RWPE1 (cell line): Measurements from ENCODE around the gene PHLDA1.

ENCODE experiments used
- CTCF ChIA-PET: fragments of 350-600 bp; sonication (Branson Sonifier 250); formaldehyde crosslinking; extraction: SDS; loops from one replicate; lab custom pipeline; 2021; lab: Yijun Ruan, JAX
- POLR2A ChIA-PET: fragments of 400-600 bp; formaldehyde crosslinking; extraction: SDS; loops from one replicate; lab custom pipeline; 2020; ENCODE audit warnings: antibody characterized with exemption; ENCODE audit not compliant: low non-redundant PET; lab: Yijun Ruan, JAX
- DNase-seq: peaks from one replicate; pipeline ENCODE4 v3.0.0; 2012; ENCODE audit warnings: low spot score
- H3K27ac ChIP-seq: fragments of 450-650 bp; 2 replicates; pipeline ENCODE4 v1.5.1; 2017
- TF ChIP-seq, protein P1 (sequence below): fragments of 450-650 bp; conservative IDR thresholded peaks from 2 replicates; pipeline ENCODE4 v1.5.1; 2017; ENCODE audit warnings: low read depth, mild to moderate bottlenecking

Gene PHLDA1

DNA sequence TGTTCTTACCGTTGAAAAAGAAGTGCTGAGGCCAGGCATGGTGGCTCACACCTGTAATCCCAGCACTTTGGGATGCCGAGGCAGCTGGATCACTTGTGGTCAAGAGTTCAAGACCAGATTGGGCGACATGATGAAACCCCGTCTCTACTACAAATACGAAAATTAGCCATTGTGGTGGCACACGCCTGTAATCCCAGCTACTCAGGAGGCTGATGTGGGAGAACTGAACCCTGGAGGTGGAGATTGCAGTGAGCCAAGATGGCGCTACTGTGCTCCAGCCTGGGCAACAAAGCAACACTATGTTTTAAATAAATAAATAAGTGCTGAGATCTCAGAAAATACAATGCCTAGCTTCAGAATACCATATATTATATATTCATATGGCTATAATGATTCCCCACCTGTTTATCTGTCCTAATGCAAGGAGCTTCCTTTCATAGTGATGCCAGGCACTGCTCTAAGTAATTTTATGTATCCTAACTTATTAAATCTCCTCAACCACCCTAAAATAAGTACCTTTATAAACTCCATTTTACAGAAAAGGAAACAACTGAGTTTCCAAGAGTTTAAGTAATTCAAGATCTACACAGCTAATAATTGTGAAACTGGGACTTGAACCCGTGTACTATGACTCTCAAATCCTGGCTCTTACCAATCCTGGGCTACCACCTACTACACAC lies 7.3 kb downstream of the PHLDA1 start:
- CTCF ChIA-PET: interaction anchor here (0.6 to 1.0 kb wide), 4 partner anchors 207 to 739 kb away, joined by 3 to 4 read pairs (median 3); partner anchors contain the start of gene ZDHHC17
- no peak for DNase-seq
- H3K27ac ChIP-seq: peak overlapping the region; percentile 35
- TF ChIP-seq, protein P1, sequence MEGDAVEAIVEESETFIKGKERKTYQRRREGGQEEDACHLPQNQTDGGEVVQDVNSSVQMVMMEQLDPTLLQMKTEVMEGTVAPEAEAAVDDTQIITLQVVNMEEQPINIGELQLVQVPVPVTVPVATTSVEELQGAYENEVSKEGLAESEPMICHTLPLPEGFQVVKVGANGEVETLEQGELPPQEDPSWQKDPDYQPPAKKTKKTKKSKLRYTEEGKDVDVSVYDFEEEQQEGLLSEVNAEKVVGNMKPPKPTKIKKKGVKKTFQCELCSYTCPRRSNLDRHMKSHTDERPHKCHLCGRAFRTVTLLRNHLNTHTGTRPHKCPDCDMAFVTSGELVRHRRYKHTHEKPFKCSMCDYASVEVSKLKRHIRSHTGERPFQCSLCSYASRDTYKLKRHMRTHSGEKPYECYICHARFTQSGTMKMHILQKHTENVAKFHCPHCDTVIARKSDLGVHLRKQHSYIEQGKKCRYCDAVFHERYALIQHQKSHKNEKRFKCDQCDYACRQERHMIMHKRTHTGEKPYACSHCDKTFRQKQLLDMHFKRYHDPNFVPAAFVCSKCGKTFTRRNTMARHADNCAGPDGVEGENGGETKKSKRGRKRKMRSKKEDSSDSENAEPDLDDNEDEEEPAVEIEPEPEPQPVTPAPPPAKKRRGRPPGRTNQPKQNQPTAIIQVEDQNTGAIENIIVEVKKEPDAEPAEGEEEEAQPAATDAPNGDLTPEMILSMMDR: no peak
- POLR2A ChIA-PET: no interaction called here

DNA sequence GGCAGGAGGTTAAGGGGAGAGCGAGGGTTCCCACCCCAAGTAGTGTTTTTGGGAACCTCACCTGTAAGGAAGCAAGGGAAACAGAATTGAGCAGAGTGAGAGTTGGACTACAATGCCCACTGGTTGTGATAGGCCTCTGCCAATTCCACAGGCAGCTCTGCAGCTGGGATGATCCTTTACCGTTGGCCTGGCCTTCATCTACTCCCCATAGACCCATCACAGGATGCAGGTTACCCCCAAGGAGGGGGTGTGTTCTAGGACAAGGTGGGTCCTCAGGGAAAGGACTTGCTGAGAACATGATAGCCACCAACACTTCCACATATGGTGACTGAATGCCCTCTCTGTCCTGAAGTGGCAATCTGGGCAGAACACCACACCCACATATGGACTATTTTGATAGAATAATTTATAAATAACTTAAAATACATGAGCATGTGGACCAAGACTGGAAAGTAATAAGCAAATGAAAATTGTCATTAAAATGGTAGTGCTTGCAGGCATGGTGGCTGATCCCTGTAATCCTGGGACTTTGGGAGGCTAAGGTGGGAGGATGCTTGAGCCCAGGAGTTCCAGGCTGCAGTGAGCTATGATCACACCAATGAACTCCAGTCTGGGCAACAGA lies 8.4 kb downstream of the PHLDA1 start:
- TF ChIP-seq, protein P1: no peak
- POLR2A ChIA-PET: no interaction called here
- no peak for DNase-seq
- peak overlapping the region; percentile 35 for H3K27ac ChIP-seq
- CTCF ChIA-PET: interaction anchor here (1.0 kb wide), 1 partner anchor 496 kb away, joined by 3 read pairs; no protein-coding TSS in a partner anchor

DNA sequence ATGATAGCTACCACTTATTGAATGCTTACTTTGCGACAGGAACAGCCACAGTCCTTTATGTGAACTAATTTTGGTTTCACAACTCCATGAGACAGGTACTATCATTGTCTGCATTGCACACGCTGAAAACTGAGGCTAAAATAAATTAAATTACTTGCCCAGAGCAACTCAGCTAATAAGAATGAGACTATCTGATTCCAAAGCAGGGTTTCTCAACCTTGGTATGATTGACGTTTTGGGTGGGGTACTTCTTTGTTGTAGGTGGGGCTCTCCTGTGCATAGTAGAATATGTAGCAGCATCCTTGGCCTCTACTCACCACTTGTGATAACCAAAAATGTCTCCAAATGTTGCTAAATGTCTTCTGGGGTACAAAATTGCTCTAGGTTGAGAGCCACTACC lies 9.1 kb downstream of the PHLDA1 start:
- DNase-seq: no peak
- ChIA-PET CTCF (no interaction called here), POLR2A (no interaction called here)
- no peak overlapping the region for H3K27ac ChIP-seq
- TF ChIP-seq, protein P1: no peak

DNA sequence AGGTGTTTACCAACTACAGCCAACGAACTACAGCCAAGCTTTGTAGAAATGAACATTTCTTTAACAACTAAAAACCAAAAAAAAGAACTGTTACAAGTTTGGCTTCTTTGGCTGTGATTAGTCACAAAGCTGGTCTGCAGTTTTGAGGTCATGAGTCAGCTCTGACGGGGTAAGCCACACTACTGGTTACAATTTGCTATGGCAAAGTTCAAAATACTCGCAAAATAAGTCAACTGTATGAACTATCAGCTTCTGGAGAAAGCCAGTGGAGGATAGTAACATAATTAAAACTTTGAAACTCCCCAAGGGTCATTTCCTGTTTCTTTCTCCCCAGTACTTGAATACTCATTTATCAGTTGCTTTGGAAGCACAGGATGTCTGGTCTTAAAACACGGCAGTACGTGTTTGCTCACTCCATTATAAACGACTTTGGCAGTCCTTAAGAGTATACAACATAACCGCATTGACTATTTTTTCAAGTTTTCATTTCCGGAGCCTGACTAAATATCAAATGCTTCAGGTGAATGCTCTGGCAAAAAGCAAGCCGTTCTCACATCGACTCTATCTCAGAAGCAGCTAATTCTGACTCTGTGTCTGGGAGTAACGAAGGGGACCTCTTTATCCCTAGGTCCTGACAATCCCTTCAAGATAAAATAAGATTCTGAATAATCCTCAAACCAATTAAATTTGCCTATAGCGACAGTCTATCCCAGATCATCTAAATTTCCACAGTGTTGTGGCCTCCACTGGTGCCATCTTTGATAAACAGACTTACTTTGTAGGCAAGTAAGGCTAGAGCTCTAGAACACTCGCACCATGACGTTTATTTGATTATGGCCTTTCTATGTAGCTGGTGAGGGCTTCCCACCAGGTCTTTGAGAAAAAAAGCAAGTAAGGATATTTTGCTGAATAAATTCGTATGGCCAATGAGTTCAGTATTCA lies 10.6 kb downstream of the PHLDA1 start:
- H3K27ac ChIP-seq: peak overlapping the region; percentile 94
- ChIA-PET POLR2A (no interaction called here), CTCF (interaction anchor here (0.6 to 0.7 kb wide), 2 partner anchors 243 to 398 kb away, joined by 4 read pairs; no protein-coding TSS in a partner anchor)
- TF ChIP-seq, protein P1: no peak
- DNase-seq: peak; percentile 79

DNA sequence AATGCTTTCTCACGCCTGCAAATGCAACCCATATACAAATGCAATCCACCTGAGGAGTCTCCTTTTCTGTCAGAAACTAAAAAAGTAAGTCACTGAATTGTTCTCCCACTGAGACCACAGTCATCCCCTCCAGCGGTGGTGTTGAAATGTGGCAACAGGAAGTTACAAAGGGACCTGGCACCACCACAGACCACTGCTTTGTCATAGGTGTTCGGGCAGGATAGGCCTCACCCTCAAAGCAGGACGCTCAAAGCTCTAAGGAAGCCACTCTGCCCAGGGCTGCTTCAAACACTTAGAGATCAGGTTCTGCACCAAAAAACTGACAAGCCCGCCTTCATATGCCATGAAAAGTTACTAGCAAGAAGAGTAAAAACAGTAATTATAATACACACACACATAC lies 11.3 kb downstream of the PHLDA1 start:
- ChIA-PET POLR2A (no interaction called here), CTCF (no interaction called here)
- peak; percentile 49 for DNase-seq
- H3K27ac ChIP-seq: peak overlapping the region; percentile 94
- TF ChIP-seq, protein P1: no peak

DNA sequence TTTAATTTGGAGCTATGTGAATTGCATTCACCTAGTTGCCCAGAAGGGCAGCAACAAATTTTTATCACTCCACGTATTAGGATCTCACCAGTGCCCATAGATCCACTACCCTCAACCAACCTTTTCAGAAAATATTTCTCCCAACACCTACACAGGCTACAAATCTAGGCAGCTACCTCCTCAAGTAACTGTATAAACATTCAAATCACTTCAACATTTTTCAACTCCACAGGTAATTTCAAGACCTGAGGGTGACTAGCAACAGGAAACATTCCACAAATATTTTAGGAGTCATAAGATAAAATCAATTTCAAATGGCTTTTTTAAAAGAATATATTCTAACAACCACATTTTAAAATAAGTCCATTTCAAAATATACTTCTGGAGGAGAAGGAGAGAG lies 12.9 kb downstream of the PHLDA1 start:
- DNase-seq: no peak
- TF ChIP-seq, protein P1: no peak
- ChIA-PET CTCF (no interaction called here), POLR2A (no interaction called here)
- no peak overlapping the region for H3K27ac ChIP-seq
